Breast epithelium (tissue), 3 donors: ENCODE data around the gene NFIX.

Experiments used
- CTCF ChIP-seq, 3 donors: fragments of 450-650 bp; IDR thresholded peaks; one replicate each; pipeline ENCODE4 v1.5.1; 2016 to 2017; ENCODE audit warnings: antibody characterized with exemption in 3 of 3, mild to moderate bottlenecking in 3 of 3, moderate library complexity in 3 of 3
- POLR2A ChIP-seq: fragments of 450-650 bp; IDR thresholded peaks from one replicate; pipeline ENCODE4 v1.6.1; 2016; ENCODE audit warnings: antibody characterized with exemption, mild to moderate bottlenecking, moderate library complexity
- POLR2AphosphoS5 ChIP-seq, 3 donors: sonication (generic); formaldehyde crosslinking; IDR thresholded peaks; one replicate each; pipeline ENCODE4 v1.6.1; 2017; ENCODE audit warnings: antibody characterized with exemption in 3 of 3

GRCh38 chr19:13121551-13122274 lies 126.4 kb downstream of the NFIX start:
- TF ChIP-seq POLR2A (no peak), CTCF (IDR thresholded peaks at IDR 0.05) (no peak), POLR2AphosphoS5 (IDR thresholded peaks at IDR 0.05) (no peak)
